HG03045 (cell line): ENCODE measurements around the gene GPR155.

Source experiments
- ATAC-seq: cut with Tn5 transposase; IDR thresholded peaks from one replicate; pipeline ENCODE4 v1.9.1; 2021; ENCODE audit warnings: mild to moderate bottlenecking, moderate library complexity; ENCODE audit not compliant: unreplicated experiment

Gene GPR155, protein sequence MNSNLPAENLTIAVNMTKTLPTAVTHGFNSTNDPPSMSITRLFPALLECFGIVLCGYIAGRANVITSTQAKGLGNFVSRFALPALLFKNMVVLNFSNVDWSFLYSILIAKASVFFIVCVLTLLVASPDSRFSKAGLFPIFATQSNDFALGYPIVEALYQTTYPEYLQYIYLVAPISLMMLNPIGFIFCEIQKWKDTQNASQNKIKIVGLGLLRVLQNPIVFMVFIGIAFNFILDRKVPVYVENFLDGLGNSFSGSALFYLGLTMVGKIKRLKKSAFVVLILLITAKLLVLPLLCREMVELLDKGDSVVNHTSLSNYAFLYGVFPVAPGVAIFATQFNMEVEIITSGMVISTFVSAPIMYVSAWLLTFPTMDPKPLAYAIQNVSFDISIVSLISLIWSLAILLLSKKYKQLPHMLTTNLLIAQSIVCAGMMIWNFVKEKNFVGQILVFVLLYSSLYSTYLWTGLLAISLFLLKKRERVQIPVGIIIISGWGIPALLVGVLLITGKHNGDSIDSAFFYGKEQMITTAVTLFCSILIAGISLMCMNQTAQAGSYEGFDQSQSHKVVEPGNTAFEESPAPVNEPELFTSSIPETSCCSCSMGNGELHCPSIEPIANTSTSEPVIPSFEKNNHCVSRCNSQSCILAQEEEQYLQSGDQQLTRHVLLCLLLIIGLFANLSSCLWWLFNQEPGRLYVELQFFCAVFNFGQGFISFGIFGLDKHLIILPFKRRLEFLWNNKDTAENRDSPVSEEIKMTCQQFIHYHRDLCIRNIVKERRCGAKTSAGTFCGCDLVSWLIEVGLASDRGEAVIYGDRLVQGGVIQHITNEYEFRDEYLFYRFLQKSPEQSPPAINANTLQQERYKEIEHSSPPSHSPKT

DNA sequence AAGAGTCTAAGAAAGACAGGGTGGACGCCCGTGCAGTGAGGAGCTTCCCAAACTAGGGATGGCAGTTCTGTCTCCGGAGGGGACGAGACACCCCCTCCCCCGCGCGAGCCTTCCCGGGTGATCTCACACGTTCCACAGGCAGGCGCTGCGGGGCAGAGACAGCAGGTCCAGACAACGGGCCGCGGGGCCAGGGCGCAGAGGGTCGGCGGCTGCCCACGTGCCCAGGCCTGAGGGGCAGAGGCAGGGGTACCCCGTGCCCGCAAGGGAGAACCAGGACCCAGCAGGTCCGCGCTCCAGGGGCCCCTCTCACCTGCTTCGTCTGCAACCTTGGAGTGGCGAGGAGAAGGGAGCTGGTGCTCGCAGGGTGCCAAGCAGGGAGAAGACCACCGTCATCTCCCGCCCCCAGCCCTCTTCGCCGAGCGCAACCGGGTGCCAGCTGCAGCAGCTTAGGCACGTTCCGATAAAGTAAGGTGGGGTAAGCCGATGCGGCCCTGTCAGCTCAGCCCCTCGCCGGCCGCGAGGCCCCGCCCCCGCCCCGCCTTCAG lies at the start of gene GPR155:
Gene GPR155, minus strand, starts transcription at position 467 of the 545 bp plus-strand sequence. CDS start 5,073 bp downstream, outside the sequence.
- peak; percentile 46 for ATAC-seq

DNA sequence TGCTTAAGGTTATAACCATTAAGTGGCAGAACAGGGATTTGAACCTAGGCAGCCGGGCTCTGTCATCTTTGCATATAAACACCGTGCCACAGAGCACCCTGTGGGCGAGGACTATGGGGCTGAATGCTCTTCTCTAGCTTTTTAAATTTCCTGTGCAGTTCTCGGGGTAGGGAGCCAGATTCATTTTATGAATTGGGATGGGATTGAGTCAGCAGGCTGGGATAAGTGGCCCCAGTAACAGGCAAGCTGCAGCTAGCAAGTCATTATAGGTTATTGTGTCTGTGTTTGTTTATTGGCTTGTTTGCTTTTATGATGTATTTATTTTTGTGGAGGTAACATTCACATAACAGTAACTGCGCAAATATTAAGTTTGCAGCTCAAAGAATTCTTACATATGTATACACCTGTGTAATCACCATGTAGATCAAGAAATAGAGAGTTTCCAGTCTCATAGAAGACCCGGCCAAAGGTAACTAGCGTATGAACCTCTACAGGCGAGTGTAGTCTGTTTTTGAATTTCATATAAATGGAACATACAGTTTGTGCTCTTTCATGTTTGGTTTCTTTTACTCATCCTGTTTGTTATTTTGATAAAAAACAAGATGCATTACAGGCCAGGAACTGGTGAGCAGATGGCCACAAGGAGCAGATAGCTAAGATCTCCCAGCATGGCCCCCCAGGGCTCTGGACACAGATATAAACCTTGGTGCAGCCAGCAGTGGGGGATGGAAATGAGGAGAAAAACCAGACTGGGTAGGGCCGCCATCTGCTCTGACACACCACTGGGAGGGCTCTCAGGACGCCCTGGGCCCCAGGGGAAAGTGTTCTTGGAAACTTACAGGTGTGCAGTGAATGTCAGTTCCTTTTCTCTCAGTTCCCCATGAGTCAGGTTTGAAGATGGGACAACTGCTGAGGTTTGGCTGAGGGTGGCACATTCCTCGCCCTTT lies 49.2 kb upstream of the GPR155 start:
- ATAC-seq, result no peak

DNA sequence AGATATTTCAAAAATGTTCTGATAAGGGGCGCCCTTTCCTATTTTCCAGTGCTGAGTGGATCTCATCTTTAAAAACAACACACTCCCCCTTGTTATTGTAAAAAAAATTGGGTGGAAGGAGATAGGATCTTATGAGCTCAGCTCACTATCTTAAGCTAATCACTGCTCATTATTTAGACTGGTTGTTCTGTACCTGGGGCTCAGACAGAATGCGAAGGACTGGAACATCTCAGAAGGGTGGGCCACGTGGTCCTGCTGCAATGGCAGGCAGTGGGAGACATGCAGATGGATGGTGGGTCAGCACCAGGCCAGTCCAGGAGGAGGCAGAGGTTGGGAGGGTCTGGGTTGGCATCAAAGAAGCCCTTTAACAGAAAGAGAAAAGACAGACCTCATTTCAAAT lies 48.3 kb upstream of the GPR155 start:
- ATAC-seq, result no peak

DNA sequence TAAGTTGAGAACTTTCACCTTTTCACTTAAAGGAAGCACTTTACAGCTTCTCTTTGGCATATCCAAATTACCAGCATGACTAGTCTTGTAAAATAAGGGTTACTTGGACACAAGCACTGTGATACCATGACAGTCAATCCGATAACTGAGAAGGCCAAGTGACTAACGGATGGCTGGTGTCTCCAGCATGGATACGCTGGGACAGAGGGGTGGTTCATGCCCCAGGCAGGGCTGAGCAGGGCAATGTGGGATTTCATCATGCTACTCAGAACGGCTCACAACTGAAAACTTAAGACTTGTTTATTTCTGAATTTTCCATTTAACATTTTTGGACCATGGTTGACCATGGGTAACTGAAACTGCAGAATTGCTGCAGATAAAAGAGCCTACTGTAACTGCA lies 43.1 kb upstream of the GPR155 start:
- no peak for ATAC-seq

DNA sequence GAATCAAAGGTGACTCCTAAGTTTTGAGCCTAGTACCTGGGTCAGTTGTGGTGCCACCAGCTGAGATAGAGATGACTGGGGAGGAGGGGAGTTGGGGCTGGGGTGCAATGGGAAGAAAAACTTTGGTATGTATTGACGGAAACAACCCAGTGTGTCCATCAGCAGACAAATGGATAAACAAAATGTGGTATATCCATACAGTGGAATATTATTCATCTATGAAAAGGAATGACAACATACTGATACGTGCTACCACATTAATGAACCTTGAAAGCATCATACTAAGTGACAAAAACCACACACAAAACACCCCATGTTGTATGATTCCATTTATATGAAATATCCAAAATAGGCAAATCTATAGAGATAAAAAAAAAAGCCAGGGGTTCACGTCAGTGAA lies 41.1 kb upstream of the GPR155 start:
- no peak for ATAC-seq

DNA sequence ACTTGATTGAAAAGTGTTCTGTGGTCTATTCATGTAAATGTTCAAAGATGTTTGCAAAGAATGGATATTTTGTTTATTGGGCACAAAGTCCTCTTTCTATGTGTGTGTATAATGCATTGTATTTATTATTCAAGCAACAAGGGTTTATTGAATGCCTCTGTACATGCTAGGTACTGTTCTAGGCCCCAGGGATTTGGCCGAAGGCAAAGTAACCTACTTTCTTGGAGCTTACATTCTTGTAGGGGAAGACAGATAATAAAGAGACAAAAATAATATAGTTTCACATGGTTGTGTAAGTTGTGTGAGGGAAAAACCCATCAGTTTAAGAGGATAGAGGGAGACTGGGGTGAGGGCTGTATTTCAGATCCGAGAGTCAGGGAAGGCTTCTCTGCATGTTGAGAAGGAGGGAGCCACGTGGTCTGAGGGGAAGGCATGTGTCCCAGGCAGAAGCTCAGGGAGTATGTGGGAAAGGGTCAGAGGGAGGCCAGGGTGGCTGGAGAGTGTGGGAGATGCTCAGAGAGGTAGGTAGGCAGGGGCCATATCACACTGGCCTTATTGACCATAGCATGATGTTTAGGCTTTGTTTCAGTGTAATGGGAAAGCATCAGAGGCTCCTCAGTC lies 40.4 kb upstream of the GPR155 start:
- no peak for ATAC-seq

DNA sequence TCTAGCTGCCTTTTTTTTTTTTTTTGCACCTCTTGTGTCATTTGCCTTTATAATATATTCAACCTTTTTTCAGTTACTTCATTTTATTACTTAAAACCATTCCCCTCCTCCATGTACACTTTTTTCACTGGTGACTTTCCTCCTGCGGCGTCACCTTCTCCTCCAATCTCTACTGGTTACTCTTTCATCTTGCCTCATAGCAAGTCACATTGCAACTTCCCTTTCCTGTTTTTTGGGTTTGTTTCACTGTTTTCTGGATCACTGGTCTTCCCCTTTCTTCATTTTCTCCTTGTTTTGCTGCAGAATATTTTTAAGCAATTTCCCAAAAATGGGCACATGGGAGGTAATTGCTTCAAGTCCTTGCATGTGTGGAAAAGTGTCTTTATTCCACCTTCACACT lies 37.7 kb upstream of the GPR155 start:
- ATAC-seq, result no peak

DNA sequence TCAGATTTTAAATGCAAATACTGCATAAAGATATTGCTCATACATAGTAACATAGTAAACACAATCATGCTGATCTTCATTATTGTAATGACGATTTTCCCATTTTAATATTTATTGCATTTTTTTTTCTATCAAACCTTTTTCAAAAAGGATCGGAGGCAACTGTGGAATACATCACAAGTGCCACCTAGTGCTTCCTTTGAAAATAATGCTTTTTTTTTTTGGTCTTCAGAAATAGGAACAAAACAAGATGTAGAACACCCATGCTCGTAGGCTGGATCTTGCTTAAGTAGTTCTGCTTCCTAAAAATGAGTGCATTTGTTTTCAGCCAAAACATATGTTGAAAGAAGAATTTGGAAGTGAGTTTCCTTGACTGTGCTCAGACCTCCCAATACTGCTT lies 35.7 kb upstream of the GPR155 start:
- no peak for ATAC-seq

DNA sequence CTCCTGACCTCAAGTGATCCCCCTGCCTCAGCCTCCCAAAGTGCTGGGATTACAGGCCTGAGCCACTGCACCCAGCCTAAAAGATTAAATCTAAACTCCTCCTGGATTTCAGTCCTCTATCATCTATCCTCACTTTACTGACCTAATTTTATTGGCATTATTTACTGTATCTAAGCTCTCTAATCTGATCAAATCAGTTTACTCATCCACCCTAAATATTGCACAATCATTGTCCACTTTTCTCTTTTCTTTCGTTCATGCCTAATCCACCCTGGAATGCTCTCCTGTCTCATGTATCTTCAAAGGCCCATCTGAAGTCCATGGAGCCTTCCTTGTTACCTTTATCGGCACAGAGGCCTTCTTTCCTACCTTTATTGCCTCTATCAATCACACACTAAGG lies 31.6 kb upstream of the GPR155 start:
- ATAC-seq, result no peak

DNA sequence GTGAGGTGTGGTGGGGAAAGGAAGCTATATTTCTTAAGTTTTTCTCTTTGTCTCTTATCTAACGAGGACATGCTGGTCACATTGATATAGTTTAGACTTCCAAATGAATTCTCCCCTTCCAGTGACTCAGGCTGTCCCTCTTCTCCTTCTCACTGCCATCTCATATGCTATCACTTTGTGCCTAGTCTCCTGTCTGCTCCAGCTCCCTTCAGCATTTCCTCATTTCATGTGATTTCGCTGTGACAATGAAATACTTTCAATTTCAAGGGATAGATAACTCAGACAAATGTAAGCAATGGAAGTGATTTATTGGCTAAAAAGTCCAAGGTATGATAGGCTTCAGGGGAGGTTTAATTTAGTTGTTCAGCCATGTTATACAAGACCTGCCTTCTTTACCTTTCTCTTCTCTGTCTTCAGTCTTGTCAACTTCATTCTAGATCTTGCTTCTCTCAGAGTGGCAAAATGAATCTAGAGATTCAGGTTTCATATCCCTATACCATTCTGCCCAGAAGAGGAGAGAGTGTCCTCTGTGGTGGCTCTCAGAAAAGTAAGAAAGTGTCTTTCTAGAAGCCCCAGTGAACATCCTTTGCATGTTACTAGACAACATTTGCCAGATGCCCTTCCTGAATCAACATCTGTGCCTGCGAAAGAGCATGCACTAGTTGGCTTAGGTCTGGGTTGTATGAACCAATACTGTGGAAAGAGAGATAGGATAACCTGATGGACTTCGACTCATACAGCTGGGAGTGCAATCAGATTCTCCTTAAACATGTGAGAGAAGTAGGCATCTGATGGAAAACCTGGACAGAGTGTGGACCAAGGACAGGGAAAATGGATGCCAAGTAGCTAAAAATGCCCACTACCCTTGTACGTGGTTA lies 29.9 kb upstream of the GPR155 start:
- no peak for ATAC-seq

DNA sequence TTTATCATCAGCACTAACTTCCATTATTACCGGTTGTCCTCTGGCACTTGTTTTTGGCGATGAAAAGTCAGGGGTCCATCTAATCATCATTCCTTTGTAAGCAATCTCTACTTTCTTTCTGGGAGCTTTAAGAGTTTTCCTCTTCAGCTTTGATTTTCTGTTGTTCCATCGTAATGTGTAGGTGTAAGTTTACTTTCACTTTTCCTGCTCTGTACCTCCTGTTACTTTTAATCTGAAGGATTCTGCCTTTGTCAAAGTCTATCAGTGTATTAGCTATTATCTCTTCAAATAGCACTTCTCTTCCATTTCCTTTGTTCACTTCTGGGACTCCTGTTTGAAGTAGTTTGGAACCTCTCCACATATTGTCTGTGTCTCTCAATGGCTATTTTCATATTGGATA lies 25.5 kb upstream of the GPR155 start:
- no peak for ATAC-seq

DNA sequence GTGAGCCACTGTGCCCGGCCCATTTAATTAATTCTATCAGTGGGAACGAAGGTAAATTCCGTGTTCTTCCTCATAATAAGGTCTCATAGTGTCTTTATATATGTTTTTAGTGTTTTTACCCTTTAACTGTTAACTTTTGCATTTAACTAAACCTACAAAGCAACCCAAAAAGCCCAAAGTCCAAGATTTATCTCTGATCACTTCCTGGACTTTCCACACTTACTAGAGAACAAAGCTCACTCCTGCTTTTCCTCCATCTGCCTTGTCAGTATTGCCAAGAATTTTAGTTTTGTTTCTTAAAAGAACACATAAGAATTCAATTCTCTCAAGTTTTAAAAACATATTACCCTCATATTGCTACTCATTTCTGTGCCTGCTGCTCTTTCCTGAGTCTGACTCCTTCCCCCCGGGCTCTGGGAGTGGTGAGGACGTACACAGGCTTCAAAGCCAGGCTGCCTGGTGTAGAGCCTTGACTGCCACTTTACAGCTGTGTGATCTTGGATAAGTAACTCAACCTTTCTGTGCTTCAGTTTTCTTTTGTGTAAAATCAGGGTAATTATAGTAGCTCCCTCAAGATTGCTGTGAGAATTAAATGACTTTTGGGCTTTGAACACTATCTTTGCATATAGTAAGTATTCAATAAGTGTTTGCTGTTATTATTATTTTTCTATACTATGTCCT lies 24.9 kb upstream of the GPR155 start:
- ATAC-seq, result no peak

DNA sequence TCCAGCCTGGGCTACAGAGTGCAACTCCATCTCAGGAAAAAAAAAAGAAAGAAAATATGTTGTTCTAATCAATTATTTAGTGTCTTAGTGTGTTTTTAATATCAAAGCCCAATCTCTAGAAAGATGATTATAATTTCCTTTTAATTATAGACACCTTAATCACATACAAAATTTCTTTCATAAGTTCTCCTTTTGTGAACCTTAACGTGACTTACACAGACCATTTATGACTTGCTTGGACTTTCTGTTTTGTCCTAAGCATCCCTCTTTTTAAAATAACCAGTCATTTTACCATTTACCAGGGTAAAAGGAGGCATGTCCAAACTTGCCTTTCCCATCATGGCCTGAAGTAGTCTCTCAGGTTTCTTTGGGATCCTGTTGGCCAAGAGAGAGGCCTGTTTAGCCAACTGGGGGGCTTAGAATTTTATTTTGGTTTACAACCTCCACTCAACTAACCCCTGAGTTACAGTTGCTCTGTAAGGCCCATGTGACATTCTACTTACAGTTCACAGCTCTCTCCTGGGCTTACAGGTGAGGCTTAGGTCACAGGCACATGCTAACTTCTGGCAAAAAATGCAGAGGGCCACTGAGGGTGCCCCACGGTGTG lies 23.9 kb upstream of the GPR155 start:
- ATAC-seq, result no peak

DNA sequence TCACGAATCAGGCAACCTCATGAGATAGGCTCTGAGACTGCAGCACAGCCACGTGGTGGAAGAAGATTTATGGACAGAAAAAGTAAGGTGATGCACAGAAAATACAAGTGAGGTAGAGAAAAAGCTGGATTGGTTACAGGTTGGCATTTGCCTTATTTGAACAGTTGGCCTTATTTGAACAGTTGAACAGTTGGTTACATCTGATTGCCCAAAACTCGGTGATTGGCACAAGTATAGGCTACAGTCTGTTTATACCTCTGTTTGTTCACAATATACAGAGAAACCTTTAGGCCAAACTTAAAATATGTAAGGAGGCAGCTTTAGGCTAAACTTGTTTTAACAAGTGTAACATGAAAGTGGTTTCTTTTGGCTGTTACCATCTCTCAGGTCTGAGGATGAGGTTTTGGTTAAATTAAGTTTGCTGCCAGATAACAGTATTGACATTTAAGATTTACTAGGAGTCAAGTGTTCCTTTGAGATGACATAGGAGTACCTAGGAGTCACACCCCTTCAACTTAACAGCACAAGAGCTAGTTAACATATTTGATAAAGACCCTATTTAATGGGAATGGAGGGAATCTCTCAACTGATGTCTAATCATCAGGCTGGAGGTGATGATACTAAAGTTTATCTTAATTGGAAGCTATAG lies 16.5 kb upstream of the GPR155 start:
- ATAC-seq, result no peak

DNA sequence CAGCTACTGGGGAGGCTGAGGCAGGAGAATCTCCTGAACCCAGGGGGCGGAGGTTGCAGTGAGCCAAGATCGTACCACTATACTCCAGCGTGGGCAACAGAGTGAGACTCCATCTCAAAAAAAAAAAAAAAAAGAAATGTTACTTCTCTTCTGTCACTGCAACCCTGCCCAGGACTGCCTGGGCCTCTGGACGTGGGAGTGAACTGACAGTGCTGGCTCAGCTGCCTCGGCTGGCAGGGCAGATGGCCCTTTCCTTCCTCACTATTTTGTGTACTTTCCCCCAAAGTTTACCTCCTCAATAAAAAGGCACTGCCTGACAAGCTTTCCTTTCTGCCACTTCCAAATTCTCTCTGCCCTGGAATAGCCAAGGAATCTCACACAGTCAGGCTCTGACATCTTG lies 12.5 kb upstream of the GPR155 start:
- ATAC-seq, result no peak

DNA sequence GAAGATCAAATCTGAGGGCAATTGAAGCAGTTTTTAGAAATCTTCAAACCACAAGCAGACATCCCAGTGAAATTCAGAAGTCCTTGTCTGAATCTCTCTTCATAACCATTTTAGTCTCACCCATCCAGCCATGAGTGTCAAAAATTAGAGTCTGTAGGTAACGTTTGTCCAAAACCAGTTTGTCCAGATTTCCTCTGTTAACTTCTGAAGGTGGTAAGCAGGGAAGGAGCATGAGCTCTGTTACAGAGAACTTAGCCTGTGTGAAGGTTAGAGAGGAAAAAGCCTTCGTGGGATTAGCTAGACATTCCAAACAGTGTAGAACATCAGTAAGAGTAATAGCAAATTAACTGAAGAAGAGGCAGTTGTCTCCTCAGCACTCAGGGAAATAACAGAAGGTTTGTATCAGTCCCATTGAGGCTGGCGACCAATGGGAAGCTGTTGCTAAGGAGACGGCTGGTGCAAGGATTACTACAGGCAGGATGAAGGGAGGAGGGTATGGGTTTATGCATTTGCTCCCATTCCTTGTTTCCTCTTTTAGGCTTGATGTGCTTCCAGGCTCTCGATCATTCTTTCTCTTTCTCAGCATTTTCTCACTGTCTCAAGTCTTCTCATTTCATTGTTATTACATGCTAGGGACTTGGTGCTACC lies 8.7 kb upstream of the GPR155 start:
- no peak for ATAC-seq
